Heart left ventricle (tissue), 13 donors: ENCODE measurements around the gene PHEX.

Experiments used
- CTCF ChIP-seq, 12 donors: fragments of 200-600 bp; sonication (generic) in 4 of 12; IDR thresholded peaks; one replicate each; pipeline versions ENCODE4 v1.5.0 to v1.8.0; 2018 to 2022; ENCODE audit warnings: antibody characterized with exemption in 12 of 12, mild to moderate bottlenecking in 5 of 12
- POLR2A ChIP-seq, 2 donors: fragments of 450-650 bp; IDR thresholded peaks; one replicate each; pipeline ENCODE4 v1.6.1; 2017; ENCODE audit warnings: antibody characterized with exemption in 2 of 2, mild to moderate bottlenecking in 2 of 2, moderate library complexity in 2 of 2
- donor health status: ischemic (EF 13 %, LVEDD 7.1; RV severe dilation, severe dysfunction).
- donor health status: DM: no; HTN: yes; CAD: no.
- donor health status: DM: no; HTN: no; CAD: no.
- donor health status: ischemic (EF 25% LVEDD 6.9; RV normal size, moderate dysfunction).
- donor health status: ischemic (EF 25% LVEDD 5.7; RV mildly dilated, moderate dysfunction).
- donor health status: ischemic (EF 35%, LVEDD 5.7; RV mildly dilated, moderate dysfunction).
- donor health status: nonischemic (EF 11% LVEDD 7.7; RV severe dilation, severe dysfunction).
- donor health status: DM: yes; HTN: yes; CAD: no.
- donor health status: PGD.
- donor health status: ischemic (EF 29% LVEDD 5.4; RV normal size, mild dysfunction).
- donor health status: nonischemic (EF 23%, LVEDD 6.1; RV moderate dilation, normal function).

- TF ChIP-seq CTCF (IDR thresholded peaks at IDR 0.05) (no peak), POLR2A (IDR thresholded peaks at IDR 0.05) (no peak)
Measured at GRCh38 chrX:22248401-22248800, 216.3 kb downstream of the PHEX start.
